PC-9 (cell line): ENCODE results near the gene MAN1C1. TPM values are rescaled to one million over a fixed set of nuclear protein-coding genes. Genes with fewer than 3 reads are reported as not detected.

ENCODE experiments used
- BruUV-seq: library from RNA; stranded (reverse); fragments of 400-500 nt; replicated peaks from 2 replicates; lab custom pipeline; 2021; lab: Mats Ljungman, UMichigan
- CTCF ChIA-PET: fragments of 300-600 bp; sonication (Branson Sonifier 250); formaldehyde crosslinking; loops from one replicate; lab custom pipeline; 2022; ENCODE audit warnings: antibody characterized with exemption; lab: Charles Lee
- POLR2A ChIA-PET: fragments of 300-600 bp; sonication (Branson Sonifier 250); formaldehyde crosslinking; loops from one replicate; lab custom pipeline; 2022; ENCODE audit warnings: antibody characterized with exemption; ENCODE audit not compliant: unreplicated experiment; lab: Charles Lee
- DNase-seq, 2 experiments: peaks; one replicate each; pipeline versions ENCODE4 v3.0.0 to v3.0.0-alpha.2; 2015 to 2022; ENCODE audit warnings: mixed read lengths in 1 of 2
- H2AFZ ChIP-seq: fragments of 200-600 bp; sonication (generic); 2 replicates; pipeline ENCODE4 v1.8.1; 2017; ENCODE audit warnings: antibody characterized with exemption
- H3F3A ChIP-seq: fragments of 200-600 bp; sonication (generic); 2 replicates; pipeline ENCODE4 v1.8.1; 2017; ENCODE audit warnings: antibody characterized with exemption, mild to moderate bottlenecking, low read depth; ENCODE audit not compliant: insufficient read depth
- H3K27ac ChIP-seq: fragments of 200-600 bp; sonication (generic); 2 replicates; pipeline ENCODE4 v1.6.1; 2016; ENCODE audit warnings: mixed run types
- H3K27me3 ChIP-seq: fragments of 200-600 bp; sonication (generic); 2 replicates; pipeline ENCODE4 v1.6.1; 2016; ENCODE audit warnings: low read depth, mixed run types; ENCODE audit not compliant: insufficient read depth
- H3K36me3 ChIP-seq: fragments of 200-600 bp; sonication (generic); 2 replicates; pipeline ENCODE4 v1.6.1; 2016; ENCODE audit warnings: low read depth, mixed run types
- H3K4me1 ChIP-seq: fragments of 200-600 bp; sonication (generic); replicated peaks from 2 replicates; pipeline ENCODE4 v1.6.1; 2016; ENCODE audit warnings: mixed run types; ENCODE audit not compliant: insufficient read depth
- H3K4me2 ChIP-seq: fragments of 200-600 bp; sonication (generic); 2 replicates; pipeline ENCODE4 v1.6.1; 2017; ENCODE audit warnings: mixed run types
- H3K4me3 ChIP-seq: fragments of 200-600 bp; sonication (generic); 2 replicates; pipeline ENCODE4 v1.6.1; 2016; ENCODE audit warnings: mixed run types
- H3K79me2 ChIP-seq: fragments of 200-600 bp; sonication (generic); 2 replicates; pipeline ENCODE4 v1.6.1; 2017; ENCODE audit warnings: low read depth, mixed run types
- H3K9me2 ChIP-seq: fragments of 200-600 bp; sonication (generic); 2 replicates; pipeline ENCODE4 v1.8.1; 2017; ENCODE audit warnings: mild to moderate bottlenecking; ENCODE audit not compliant: insufficient read depth
- H3K9me3 ChIP-seq: fragments of 200-600 bp; sonication (generic); 2 replicates; pipeline ENCODE4 v1.8.1; 2016; ENCODE audit warnings: low read depth; ENCODE audit not compliant: insufficient read depth
- H4K20me1 ChIP-seq: fragments of 200-600 bp; sonication (generic); 2 replicates; pipeline ENCODE4 v1.8.1; 2017; ENCODE audit not compliant: insufficient read depth
- EZH2 ChIP-seq: fragments of 200-600 bp; sonication (generic); IDR thresholded peaks from 2 replicates; pipeline ENCODE4 v1.8.0; 2017; ENCODE audit warnings: antibody characterized with exemption, low read depth
- intact Hi-C: fragments of 100-400 bp; cut with micrococcal nuclease; formaldehyde crosslinking; loops from one replicate; pipeline ENCODE4 v1.10.0; 2022; ENCODE audit not compliant: unreplicated experiment
- total RNA-seq: library from RNA; stranded (reverse); gene quantifications from 2 replicates; pipeline ENCODE4 v1.2.3, GENCODE V29; 2021
- TF ChIP-seq, protein P1 (sequence below): fragments of 200-600 bp; sonication (generic); conservative IDR thresholded peaks from 2 replicates; pipeline ENCODE4 v1.6.1; 2017; ENCODE audit warnings: mixed run types, antibody characterized with exemption, mild to moderate bottlenecking, moderate library complexity

The MAN1C1 gene
- total RNA-seq, 1 experiment from 2014 or later: 0.41 TPM

DNA sequence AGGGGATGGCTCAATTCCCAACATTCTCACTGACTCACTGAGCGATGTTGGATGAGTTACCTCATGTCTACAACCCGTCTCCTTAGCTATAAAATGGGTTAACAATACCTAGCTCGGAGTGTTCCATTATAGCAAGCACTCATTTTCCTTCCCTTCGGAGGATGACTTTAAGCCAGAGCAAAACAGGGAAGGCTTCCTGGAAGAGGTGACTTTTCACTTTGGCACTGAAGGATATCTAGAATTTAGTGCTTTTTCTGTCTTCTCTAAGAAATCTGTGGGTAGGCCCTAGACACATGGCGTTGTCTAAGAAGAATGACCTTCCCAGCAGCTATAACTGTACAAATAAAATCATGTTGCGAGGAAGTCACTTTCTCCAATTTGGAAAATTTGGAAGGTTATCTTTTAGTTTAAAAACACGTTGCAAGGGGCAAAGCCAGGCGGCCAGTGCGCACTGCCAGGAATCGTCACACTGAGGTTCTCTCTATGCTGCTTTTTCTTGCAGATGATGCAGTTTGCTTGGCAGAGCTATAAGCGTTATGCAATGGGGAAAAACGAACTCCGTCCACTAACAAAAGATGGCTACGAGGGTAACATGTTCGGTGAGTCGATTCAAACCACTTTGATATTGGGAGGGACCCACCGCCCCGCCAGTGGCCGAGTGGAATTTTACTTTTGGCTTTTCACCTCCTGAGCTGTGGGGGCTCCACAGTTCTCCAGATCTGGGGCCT is 69.5 kb downstream of the MAN1C1 start:
- POLR2A ChIA-PET: interaction anchor here (0.7 kb wide), 1 partner anchor 9 kb away, joined by 3 read pairs; no protein-coding TSS in a partner anchor
- Histone ChIP-seq H3K4me2 (no peak overlapping the region), H3K4me3 (no peak overlapping the region), H3K79me2 (no peaks in the 10 kb centered on the region), H3K4me1 (peaks cover 12% of the 10 kb centered on the region), H3K9me2 (no peaks in the 10 kb centered on the region), H3K27ac (no peak overlapping the region), H3K36me3 (no peaks in the 10 kb centered on the region), H2AFZ (no peak overlapping the region), H3K9me3 (no peaks in the 10 kb centered on the region), H3K27me3 (no peaks in the 10 kb centered on the region), H3F3A (no peaks in the 10 kb centered on the region), H4K20me1 (no peaks in the 10 kb centered on the region)
- intact Hi-C loops: no loop called here
- no peak for DNase-seq
- TF ChIP-seq, protein P1, sequence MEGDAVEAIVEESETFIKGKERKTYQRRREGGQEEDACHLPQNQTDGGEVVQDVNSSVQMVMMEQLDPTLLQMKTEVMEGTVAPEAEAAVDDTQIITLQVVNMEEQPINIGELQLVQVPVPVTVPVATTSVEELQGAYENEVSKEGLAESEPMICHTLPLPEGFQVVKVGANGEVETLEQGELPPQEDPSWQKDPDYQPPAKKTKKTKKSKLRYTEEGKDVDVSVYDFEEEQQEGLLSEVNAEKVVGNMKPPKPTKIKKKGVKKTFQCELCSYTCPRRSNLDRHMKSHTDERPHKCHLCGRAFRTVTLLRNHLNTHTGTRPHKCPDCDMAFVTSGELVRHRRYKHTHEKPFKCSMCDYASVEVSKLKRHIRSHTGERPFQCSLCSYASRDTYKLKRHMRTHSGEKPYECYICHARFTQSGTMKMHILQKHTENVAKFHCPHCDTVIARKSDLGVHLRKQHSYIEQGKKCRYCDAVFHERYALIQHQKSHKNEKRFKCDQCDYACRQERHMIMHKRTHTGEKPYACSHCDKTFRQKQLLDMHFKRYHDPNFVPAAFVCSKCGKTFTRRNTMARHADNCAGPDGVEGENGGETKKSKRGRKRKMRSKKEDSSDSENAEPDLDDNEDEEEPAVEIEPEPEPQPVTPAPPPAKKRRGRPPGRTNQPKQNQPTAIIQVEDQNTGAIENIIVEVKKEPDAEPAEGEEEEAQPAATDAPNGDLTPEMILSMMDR: no peak
- TF ChIP-seq EZH2: no peak
- BruUV-seq: no TSS peak
- CTCF ChIA-PET: interaction anchor here (0.5 kb wide), 1 partner anchor 252 kb away, joined by 3 read pairs; no protein-coding TSS in a partner anchor

DNA sequence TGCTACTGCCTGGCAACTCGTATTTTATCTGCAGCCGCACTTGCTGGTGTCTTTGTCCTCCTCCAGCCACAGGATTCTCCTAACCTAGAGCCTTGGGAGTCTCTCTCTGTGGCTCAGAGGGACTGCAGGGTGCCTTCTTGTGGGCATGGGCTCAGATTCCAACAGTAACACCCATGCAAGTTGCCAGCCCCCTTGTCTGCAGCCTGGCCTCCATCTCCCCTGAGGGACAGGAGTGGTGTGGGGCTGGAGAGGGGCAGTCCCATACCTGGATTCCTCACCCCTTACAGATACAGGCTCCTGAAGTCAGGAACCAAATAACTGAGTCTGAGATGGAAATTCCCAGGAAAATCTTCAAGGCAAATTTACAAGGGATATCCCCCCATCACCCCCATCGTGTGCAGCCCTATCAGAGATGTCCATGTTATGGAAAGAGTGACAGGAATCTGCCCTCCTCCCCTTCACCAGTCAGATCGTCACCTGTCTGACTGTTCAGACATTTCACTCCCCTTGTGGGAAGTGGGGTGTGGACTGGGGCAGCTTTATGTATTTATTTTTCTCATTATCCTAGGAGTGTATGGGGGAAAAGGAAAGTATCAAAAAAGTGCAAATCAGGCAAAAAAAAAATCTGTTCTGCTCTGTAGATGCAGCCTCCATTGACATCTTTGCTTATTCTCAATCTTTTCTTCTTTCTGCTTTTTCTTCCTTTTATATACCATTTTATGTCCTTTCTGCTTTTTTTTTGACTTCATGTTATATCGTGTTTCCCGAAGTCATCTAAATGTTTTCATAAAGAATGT is 70.8 kb downstream of the MAN1C1 start:
- Histone ChIP-seq H3K27ac (no peak overlapping the region), H3F3A (no peaks in the 10 kb centered on the region), H2AFZ (no peak overlapping the region), H3K4me1 (peaks cover 12% of the 10 kb centered on the region), H3K4me3 (no peak overlapping the region), H4K20me1 (no peaks in the 10 kb centered on the region), H3K79me2 (no peaks in the 10 kb centered on the region), H3K4me2 (no peak overlapping the region), H3K36me3 (no peaks in the 10 kb centered on the region), H3K9me2 (no peaks in the 10 kb centered on the region), H3K27me3 (no peaks in the 10 kb centered on the region), H3K9me3 (no peaks in the 10 kb centered on the region)
- TF ChIP-seq, protein P1: no peak
- TF ChIP-seq EZH2: no peak
- POLR2A ChIA-PET: no interaction called here
- intact Hi-C loops: no loop called here
- BruUV-seq: no TSS peak
- CTCF ChIA-PET: no interaction called here
- DNase-seq: no peak

DNA sequence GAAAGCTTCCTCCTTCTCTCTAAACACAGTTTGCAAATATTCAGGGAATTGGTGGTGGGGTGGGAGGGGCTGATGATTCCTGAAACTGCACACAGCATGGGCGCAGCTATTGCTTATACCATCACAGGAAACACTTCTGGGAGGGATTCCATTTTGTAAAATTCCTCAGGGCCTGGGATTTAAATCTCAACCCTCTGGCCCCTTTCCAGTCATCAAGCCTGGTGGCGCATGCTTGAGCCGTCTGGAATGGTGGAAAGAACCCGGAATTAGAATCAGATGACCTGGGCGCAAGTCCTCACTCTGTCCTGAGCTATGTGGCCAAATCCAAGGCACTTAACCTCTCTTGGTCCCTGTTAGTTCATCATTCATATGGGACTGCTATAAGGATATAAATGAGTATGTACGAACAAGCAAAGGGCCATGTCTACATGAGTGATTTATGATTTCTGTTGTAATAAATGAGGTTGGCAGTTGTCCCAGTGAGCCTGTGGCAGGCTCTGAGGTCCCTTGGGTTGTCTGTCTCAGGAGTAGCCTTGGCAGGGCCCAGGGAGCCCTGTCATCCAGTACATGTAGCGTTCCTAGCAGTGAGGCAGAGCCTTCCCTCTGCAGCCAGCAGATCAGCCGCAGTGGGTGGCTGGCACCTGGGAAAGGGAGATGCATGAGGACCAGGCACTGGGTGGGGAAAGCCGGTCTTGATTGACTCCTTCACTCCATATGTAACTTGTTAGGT is 72.0 kb downstream of the MAN1C1 start:
- no peaks in the 10 kb centered on the region for H3K27me3 ChIP-seq
- H3K4me2 ChIP-seq: no peak overlapping the region
- no peaks in the 10 kb centered on the region for H3K9me2 ChIP-seq
- H3K27ac ChIP-seq: no peak overlapping the region
- TF ChIP-seq EZH2: no peak
- TF ChIP-seq, protein P1: no peak
- CTCF ChIA-PET: no interaction called here
- no peaks in the 10 kb centered on the region for H3F3A ChIP-seq
- H2AFZ ChIP-seq: no peak overlapping the region
- POLR2A ChIA-PET: no interaction called here
- no peak overlapping the region for H3K4me3 ChIP-seq
- no peaks in the 10 kb centered on the region for H3K36me3 ChIP-seq
- DNase-seq: no peak
- no peaks in the 10 kb centered on the region for H4K20me1 ChIP-seq
- no peaks in the 10 kb centered on the region for H3K9me3 ChIP-seq
- H3K79me2 ChIP-seq: no peaks in the 10 kb centered on the region
- peaks cover 12% of the 10 kb centered on the region for H3K4me1 ChIP-seq
- BruUV-seq: no TSS peak
- intact Hi-C loops: no loop called here
